AG08395 (cell line): ENCODE data around the gene PNLIPRP1.

ENCODE experiments used
- DNase-seq: peaks from one replicate; pipeline ENCODE4 v3.0.0; 2012; ENCODE audit warnings: mixed read lengths, low spot score

The PNLIPRP1 gene

DNA sequence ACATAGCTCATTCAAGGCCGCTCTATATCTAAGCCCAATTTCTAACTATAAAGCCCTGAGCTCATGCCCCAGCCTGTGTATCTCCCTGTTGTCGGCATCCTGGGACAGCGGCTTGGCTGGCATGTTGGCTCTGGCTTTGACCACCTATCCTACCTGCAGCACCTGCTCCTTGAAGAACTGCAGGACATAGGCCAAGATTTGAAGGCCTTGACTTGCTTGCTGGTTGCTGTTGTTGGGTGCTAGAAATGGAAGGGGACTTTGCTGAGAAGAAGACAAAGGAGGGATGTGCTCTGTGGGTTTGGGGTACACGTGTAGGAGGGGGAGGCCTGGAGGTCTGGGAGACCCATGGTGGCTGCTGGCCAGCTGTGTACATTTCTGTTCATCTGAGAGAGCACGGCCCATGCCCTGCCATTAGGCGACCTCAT is 41.1 kb downstream of the PNLIPRP1 start:
- DNase-seq, result no peak

GRCh38 chr10:116632596-116633215 is 41.9 kb downstream of the PNLIPRP1 start:
- no peak for DNase-seq

GRCh38 chr10:116633216-116633600 is 42.4 kb downstream of the PNLIPRP1 start:
- DNase-seq, result no peak

GRCh38 chr10:116634126-116634975 is 43.6 kb downstream of the PNLIPRP1 start:
- DNase-seq, result no peak

GRCh38 chr10:116636385-116636784 is 45.6 kb downstream of the PNLIPRP1 start:
- DNase-seq, result no peak

DNA sequence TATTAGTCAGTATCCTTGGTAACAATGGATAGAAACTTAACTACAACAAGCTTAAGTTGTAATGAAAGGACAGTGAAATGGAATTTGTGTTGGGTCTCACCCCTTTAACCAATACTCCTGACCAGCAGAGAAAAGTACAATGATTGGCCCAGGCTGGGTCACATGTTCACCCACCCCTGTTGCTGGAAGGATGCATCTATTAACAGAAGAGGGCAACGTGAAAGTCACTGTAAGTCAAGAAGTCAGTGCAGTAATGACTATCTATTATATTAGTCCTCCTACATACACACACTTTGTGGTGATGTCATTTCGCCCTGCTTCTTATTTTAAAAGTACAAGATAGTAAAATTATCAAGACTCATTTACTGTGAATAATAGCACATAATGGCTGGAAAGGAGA is 46.2 kb downstream of the PNLIPRP1 start:
- DNase-seq, result no peak

DNA sequence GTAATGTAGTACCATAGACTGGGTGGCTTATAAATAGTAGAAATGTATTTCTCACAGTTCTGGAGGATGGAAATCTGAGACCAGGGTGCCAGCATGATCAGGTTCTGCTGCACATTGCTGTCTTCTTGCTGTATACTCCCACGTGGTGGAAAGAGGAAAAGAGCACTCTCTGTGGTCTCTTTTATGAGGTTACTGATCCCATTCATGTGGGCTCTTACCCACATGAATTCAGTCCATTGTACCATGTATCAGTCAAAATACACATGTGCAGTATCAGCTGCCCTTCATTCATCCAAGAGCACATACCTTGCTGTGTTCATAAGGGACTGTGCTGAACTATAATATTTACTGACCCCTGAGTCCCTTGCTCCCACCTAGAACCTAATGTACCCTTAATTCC is 47.1 kb downstream of the PNLIPRP1 start:
- DNase-seq, result no peak

- no peak for DNase-seq
Observed at GRCh38 chr10:116646502-116646901, 55.7 kb downstream of the PNLIPRP1 start.

- no peak for DNase-seq
Observed at GRCh38 chr10:116648903-116649302, 58.1 kb downstream of the PNLIPRP1 start.

- DNase-seq, result no peak
Observed at GRCh38 chr10:116653885-116654284, 63.1 kb downstream of the PNLIPRP1 start.

DNA sequence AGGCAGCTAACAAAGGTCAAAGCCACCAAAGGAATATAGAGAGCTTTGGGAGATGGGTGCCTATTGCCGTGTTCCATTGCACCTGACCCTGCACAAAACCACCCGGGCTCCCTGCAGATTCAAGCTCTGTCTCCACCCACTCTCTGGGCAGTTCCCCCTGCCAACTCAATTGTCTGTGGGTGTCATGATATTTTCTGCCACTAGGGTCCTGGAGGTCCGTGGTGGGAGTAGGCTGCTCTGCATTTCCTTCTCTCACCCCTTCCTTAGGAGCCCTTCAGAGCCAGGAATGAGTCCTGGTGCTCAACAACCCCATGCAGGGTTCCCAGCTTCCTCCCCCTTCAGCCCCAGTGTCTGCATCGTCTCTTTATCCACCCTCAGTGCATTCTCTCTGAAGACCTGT is 64.1 kb downstream of the PNLIPRP1 start:
- no peak for DNase-seq

GRCh38 chr10:116655568-116655967 is 64.8 kb downstream of the PNLIPRP1 start:
- DNase-seq, result no peak

DNA sequence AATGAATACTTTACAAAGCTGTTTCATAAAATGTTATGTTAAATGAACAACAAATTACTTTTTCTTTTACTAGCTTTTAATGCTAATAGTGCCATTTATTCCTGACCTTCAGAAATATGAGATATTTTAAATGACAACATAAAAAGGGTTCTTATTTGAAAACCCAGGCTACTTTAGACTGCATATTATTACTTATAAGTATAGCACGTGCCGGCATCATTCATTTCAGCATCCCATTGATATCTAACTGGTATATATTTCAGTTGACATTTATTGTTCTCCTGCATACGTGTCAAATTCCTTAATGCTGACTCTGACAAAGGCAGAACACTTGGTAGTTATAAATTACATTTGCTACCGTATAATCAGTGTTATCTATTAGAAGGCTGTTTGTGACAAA is 65.3 kb downstream of the PNLIPRP1 start:
- no peak for DNase-seq

- DNase-seq, result no peak
Observed at GRCh38 chr10:116657863-116658551, 67.2 kb downstream of the PNLIPRP1 start.
